B cell (primary cell): ENCODE data around the gene PLGRKT.

Experiments used
- CTCF ChIP-seq: fragments of 200-600 bp; IDR thresholded peaks from one replicate; pipeline ENCODE4 v1.8.0; 2022; ENCODE audit warnings: antibody characterized with exemption, mild to moderate bottlenecking
- EZH2 ChIP-seq: IDR thresholded peaks from 2 replicates; pipeline ENCODE4 v1.6.1; 2012; ENCODE audit warnings: borderline replicate concordance, low read depth, mild to moderate bottlenecking, moderate library complexity, low read length; ENCODE audit not compliant: insufficient read depth, poor library complexity, severe bottlenecking

DNA sequence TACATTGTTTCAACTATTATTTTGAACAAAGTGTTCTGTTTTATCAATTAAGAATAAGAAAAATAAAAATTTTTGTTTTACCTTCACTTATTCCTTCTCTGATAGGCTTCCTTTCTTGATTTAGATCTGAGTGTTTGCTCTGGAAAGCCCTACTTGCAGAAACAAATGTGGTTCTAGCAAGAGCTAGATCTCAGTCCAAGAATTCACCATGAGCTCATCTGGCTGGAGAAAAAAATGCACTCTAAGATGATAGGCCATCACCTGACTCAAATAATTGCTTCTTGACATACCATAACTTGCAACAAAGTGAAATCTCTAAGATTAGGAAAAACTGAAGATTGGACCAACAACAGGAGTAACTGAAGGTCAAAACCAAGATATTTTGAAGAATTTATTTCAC is 126.9 kb downstream of the PLGRKT start:
- TF ChIP-seq CTCF = no peak
- no peak for TF ChIP-seq EZH2
